ENCODE results near the gene BRD2. TPM values are rescaled to one million over a fixed set of nuclear protein-coding genes. Genes with fewer than 3 reads are reported as not detected.

Gene BRD2
- total RNA-seq, 3 donors from 2014 or later = 338 to 358 (median 348) TPM

- no peaks in the 10 kb centered on the region for H3K27me3 Mint-ChIP-seq (ENCODE audit: low read depth)
- H3K9me3 Mint-ChIP-seq = no peaks in the 10 kb centered on the region
- no peak overlapping the region for H3K4me3 Mint-ChIP-seq
- H3K4me1 Mint-ChIP-seq (ENCODE audit: low read depth) = peaks cover 45% of the 10 kb centered on the region
- ATAC-seq = no peak
- DNase-seq = no peak
- H3K36me3 Mint-ChIP-seq (ENCODE audit: insufficient read depth) = peaks cover 5% of the 10 kb centered on the region
Measured at GRCh38 chr6:32960563-32960962, 7.8 kb upstream of the BRD2 start.

- ATAC-seq (no peak), DNase-seq (no peak)
- Mint-ChIP-seq H3K9me3 (no peaks in the 10 kb centered on the region), H3K4me3 (no peak overlapping the region), H3K27me3 (ENCODE audit: low read depth) (no peaks in the 10 kb centered on the region), H3K36me3 (ENCODE audit: insufficient read depth) (peaks cover 5% of the 10 kb centered on the region), H3K4me1 (ENCODE audit: low read depth) (peaks cover 54% of the 10 kb centered on the region)
Measured at GRCh38 chr6:32962213-32962826, 6.1 kb upstream of the BRD2 start.

- Mint-ChIP-seq H3K36me3 (ENCODE audit: insufficient read depth) (peaks cover 3% of the 10 kb centered on the region), H3K4me1 (ENCODE audit: low read depth) (peaks cover 56% of the 10 kb centered on the region), H3K27me3 (ENCODE audit: low read depth) (no peaks in the 10 kb centered on the region), H3K4me3 (no peak overlapping the region), H3K9me3 (no peaks in the 10 kb centered on the region)
- DNase-seq = no peak
- no peak for ATAC-seq
Measured at GRCh38 chr6:32963866-32964265, 4.5 kb upstream of the BRD2 start.

- ATAC-seq = no peak
- Mint-ChIP-seq H3K4me1 (ENCODE audit: low read depth) (peaks cover 56% of the 10 kb centered on the region), H3K36me3 (ENCODE audit: insufficient read depth) (peaks cover 2% of the 10 kb centered on the region), H3K27me3 (ENCODE audit: low read depth) (no peaks in the 10 kb centered on the region), H3K9me3 (no peaks in the 10 kb centered on the region), H3K4me3 (no peak overlapping the region)
- no peak for DNase-seq
Measured at GRCh38 chr6:32964776-32965175, 3.6 kb upstream of the BRD2 start.

- DNase-seq = no peak
- no peak for ATAC-seq
- Mint-ChIP-seq H3K36me3 (ENCODE audit: insufficient read depth) (peaks cover 15% of the 10 kb centered on the region), H3K27me3 (ENCODE audit: low read depth) (no peaks in the 10 kb centered on the region), H3K9me3 (no peaks in the 10 kb centered on the region), H3K4me1 (ENCODE audit: low read depth) (peaks cover 39% of the 10 kb centered on the region), H3K4me3 (peak overlapping the region; percentile 99)
Measured at GRCh38 chr6:32967151-32968091, 973 bp upstream of the BRD2 start.

GRCh38 chr6:32968867-32969684 lies 682 bp downstream of the BRD2 start:
- H3K4me3 Mint-ChIP-seq = peak overlapping the region; percentile 99
- peaks cover 31% of the 10 kb centered on the region for H3K4me1 Mint-ChIP-seq (ENCODE audit: low read depth)
- ATAC-seq = peak; percentile 24 to 26

GRCh38 chr6:32969685-32970412 lies 1.5 kb downstream of the BRD2 start:
- ATAC-seq (peak; percentile 4 to 7), DNase-seq (peak; percentile 59)
- no peaks in the 10 kb centered on the region for H3K9me3 Mint-ChIP-seq
- H3K4me3 Mint-ChIP-seq = peak overlapping the region; percentile 99
- H3K27me3 Mint-ChIP-seq (ENCODE audit: low read depth) = no peaks in the 10 kb centered on the region
- H3K36me3 Mint-ChIP-seq (ENCODE audit: insufficient read depth) = peaks cover 40% of the 10 kb centered on the region
- H3K4me1 Mint-ChIP-seq (ENCODE audit: low read depth) = peaks cover 26% of the 10 kb centered on the region

More at GRCh38 chr6:32968867-32969684, 682 bp downstream of the BRD2 start:
- DNase-seq = peak; percentile 41
- Mint-ChIP-seq H3K36me3 (ENCODE audit: insufficient read depth) (peaks cover 32% of the 10 kb centered on the region), H3K27me3 (ENCODE audit: low read depth) (no peaks in the 10 kb centered on the region), H3K9me3 (no peaks in the 10 kb centered on the region)

GRCh38 chr6:32970413-32971241 lies 2.2 kb downstream of the BRD2 start:
- Mint-ChIP-seq H3K27me3 (ENCODE audit: low read depth) (no peaks in the 10 kb centered on the region), H3K4me1 (ENCODE audit: low read depth) (peaks cover 24% of the 10 kb centered on the region), H3K4me3 (peak overlapping the region; percentile 99), H3K36me3 (ENCODE audit: insufficient read depth) (peaks cover 47% of the 10 kb centered on the region), H3K9me3 (no peaks in the 10 kb centered on the region)
- ATAC-seq (peak; percentile 12 to 18), DNase-seq (peak; percentile 75)

GRCh38 chr6:32971242-32971580 lies 2.8 kb downstream of the BRD2 start:
- DNase-seq (no peak), ATAC-seq (no peak)
- Mint-ChIP-seq H3K4me3 (peak overlapping the region; percentile 99), H3K27me3 (ENCODE audit: low read depth) (no peaks in the 10 kb centered on the region), H3K36me3 (ENCODE audit: insufficient read depth) (peaks cover 53% of the 10 kb centered on the region), H3K4me1 (ENCODE audit: low read depth) (peaks cover 25% of the 10 kb centered on the region), H3K9me3 (no peaks in the 10 kb centered on the region)

GRCh38 chr6:32971581-32972352 lies 3.4 kb downstream of the BRD2 start:
- peaks cover 25% of the 10 kb centered on the region for H3K4me1 Mint-ChIP-seq (ENCODE audit: low read depth)

GRCh38 chr6:32972353-32973143 lies 4.2 kb downstream of the BRD2 start:
- ATAC-seq = peak; percentile 0 to 8
- H3K36me3 Mint-ChIP-seq (ENCODE audit: insufficient read depth) = peaks cover 65% of the 10 kb centered on the region
- H3K4me3 Mint-ChIP-seq = peak overlapping the region; percentile 99
- H3K9me3 Mint-ChIP-seq = no peaks in the 10 kb centered on the region
- H3K27me3 Mint-ChIP-seq (ENCODE audit: low read depth) = no peaks in the 10 kb centered on the region
- DNase-seq = peak; percentile 57
- H3K4me1 Mint-ChIP-seq (ENCODE audit: low read depth) = peaks cover 25% of the 10 kb centered on the region

More at GRCh38 chr6:32971581-32972352, 3.4 kb downstream of the BRD2 start:
- Mint-ChIP-seq H3K9me3 (no peaks in the 10 kb centered on the region), H3K36me3 (ENCODE audit: insufficient read depth) (peaks cover 58% of the 10 kb centered on the region), H3K4me3 (peak overlapping the region; percentile 99), H3K27me3 (ENCODE audit: low read depth) (no peaks in the 10 kb centered on the region)
- ATAC-seq (peak; percentile 45 to 47), DNase-seq (peak; percentile 99)

Data from activated T-cell treated with anti-CD3 and anti-CD28 coated beads, Interleukin-2, amount 50 U/mL, for 4 hours (primary cell).